SK-N-SH (cell line): ENCODE data around the gene APBB2.

Experiments used
- JUND ChIP-seq: IDR thresholded peaks from 2 replicates; pipeline ENCODE4 v1.4.0; 2012
- NFIC ChIP-seq: IDR thresholded peaks from 2 replicates; pipeline ENCODE4 v1.4.0; 2012; ENCODE audit warnings: borderline replicate concordance
- POLR2AphosphoS5 ChIP-seq: IDR thresholded peaks from 2 replicates; pipeline ENCODE4 v1.6.1; 2012; ENCODE audit warnings: low read depth, low read length
- TAF1 ChIP-seq: IDR thresholded peaks from 2 replicates; pipeline ENCODE4 v1.6.1; 2012; ENCODE audit warnings: low read depth, mild to moderate bottlenecking, low read length, moderate library complexity, borderline replicate concordance
- USF1 ChIP-seq: IDR thresholded peaks from 2 replicates; pipeline ENCODE4 v1.4.0; 2012; ENCODE audit warnings: low read depth, borderline replicate concordance
- YY1 ChIP-seq: IDR thresholded peaks from 2 replicates; pipeline ENCODE4 v1.4.0; 2012; ENCODE audit warnings: low read depth, mild to moderate bottlenecking
- ZBTB33 ChIP-seq: IDR thresholded peaks from 2 replicates; pipeline ENCODE4 v1.4.0; 2012; ENCODE audit warnings: low read depth, borderline replicate concordance
- TF ChIP-seq, protein P1 (sequence below): fragments of 200-600 bp; sonication (generic); IDR thresholded peaks from 2 replicates; pipeline ENCODE4 v1.6.1; 2017; ENCODE audit warnings: antibody characterized with exemption, mild to moderate bottlenecking, moderate library complexity
- TF ChIP-seq, protein P2 (sequence below): IDR thresholded peaks from 2 replicates; pipeline ENCODE4 v1.6.1; 2012; ENCODE audit warnings: mild to moderate bottlenecking, low read depth, low read length, moderate library complexity
- TF ChIP-seq, protein P3 (sequence below): fragments of 150-350 bp; IDR thresholded peaks from 2 replicates; pipeline ENCODE4 v1.6.1; 2017; ENCODE audit warnings: antibody characterized with exemption, low read length, low read depth, borderline replicate concordance

DNA sequence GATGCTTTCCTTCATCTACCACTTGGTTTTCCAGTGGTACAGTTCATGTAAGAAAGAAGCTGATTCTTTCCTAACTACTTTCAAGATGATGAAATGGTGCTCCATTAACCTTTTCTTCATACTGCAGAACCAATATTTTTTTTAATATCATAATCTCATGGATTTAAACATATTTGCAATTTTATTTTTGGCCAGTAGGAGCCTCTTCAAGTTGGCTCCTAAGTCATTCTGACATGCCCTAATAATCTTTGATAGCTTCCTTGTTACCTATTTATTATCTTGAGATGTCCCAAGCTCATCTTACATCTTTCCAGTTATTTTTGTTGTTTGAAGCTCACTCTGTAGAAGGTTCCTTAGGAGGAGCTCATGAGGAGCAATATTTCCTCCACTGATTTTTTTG is 170.2 kb downstream of the APBB2 start:
- TF ChIP-seq, protein P1, sequence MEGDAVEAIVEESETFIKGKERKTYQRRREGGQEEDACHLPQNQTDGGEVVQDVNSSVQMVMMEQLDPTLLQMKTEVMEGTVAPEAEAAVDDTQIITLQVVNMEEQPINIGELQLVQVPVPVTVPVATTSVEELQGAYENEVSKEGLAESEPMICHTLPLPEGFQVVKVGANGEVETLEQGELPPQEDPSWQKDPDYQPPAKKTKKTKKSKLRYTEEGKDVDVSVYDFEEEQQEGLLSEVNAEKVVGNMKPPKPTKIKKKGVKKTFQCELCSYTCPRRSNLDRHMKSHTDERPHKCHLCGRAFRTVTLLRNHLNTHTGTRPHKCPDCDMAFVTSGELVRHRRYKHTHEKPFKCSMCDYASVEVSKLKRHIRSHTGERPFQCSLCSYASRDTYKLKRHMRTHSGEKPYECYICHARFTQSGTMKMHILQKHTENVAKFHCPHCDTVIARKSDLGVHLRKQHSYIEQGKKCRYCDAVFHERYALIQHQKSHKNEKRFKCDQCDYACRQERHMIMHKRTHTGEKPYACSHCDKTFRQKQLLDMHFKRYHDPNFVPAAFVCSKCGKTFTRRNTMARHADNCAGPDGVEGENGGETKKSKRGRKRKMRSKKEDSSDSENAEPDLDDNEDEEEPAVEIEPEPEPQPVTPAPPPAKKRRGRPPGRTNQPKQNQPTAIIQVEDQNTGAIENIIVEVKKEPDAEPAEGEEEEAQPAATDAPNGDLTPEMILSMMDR, result peak; percentile 41
- TF ChIP-seq POLR2AphosphoS5 (no peak), USF1 (no peak), ZBTB33 (no peak), JUND (no peak), TAF1 (no peak), NFIC (no peak), YY1 (no peak)
- TF ChIP-seq, protein P2, sequence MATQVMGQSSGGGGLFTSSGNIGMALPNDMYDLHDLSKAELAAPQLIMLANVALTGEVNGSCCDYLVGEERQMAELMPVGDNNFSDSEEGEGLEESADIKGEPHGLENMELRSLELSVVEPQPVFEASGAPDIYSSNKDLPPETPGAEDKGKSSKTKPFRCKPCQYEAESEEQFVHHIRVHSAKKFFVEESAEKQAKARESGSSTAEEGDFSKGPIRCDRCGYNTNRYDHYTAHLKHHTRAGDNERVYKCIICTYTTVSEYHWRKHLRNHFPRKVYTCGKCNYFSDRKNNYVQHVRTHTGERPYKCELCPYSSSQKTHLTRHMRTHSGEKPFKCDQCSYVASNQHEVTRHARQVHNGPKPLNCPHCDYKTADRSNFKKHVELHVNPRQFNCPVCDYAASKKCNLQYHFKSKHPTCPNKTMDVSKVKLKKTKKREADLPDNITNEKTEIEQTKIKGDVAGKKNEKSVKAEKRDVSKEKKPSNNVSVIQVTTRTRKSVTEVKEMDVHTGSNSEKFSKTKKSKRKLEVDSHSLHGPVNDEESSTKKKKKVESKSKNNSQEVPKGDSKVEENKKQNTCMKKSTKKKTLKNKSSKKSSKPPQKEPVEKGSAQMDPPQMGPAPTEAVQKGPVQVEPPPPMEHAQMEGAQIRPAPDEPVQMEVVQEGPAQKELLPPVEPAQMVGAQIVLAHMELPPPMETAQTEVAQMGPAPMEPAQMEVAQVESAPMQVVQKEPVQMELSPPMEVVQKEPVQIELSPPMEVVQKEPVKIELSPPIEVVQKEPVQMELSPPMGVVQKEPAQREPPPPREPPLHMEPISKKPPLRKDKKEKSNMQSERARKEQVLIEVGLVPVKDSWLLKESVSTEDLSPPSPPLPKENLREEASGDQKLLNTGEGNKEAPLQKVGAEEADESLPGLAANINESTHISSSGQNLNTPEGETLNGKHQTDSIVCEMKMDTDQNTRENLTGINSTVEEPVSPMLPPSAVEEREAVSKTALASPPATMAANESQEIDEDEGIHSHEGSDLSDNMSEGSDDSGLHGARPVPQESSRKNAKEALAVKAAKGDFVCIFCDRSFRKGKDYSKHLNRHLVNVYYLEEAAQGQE, result no peak
- TF ChIP-seq, protein P3, sequence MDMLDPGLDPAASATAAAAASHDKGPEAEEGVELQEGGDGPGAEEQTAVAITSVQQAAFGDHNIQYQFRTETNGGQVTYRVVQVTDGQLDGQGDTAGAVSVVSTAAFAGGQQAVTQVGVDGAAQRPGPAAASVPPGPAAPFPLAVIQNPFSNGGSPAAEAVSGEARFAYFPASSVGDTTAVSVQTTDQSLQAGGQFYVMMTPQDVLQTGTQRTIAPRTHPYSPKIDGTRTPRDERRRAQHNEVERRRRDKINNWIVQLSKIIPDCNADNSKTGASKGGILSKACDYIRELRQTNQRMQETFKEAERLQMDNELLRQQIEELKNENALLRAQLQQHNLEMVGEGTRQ, result no peak
